Ishikawa (cell line): Measurements from ENCODE around the gene PTAR1.

ENCODE experiments used
- CEBPB ChIP-seq: IDR thresholded peaks from 2 replicates; pipeline ENCODE4 v1.6.1; 2012
- CREB1 ChIP-seq: IDR thresholded peaks from 2 replicates; pipeline ENCODE4 v1.6.1; 2012; ENCODE audit warnings: low read depth
- EP300 ChIP-seq: IDR thresholded peaks from 2 replicates; pipeline ENCODE4 v1.6.1; 2012; ENCODE audit warnings: borderline replicate concordance
- FOXM1 ChIP-seq: IDR thresholded peaks from 2 replicates; pipeline ENCODE4 v1.6.1; 2012; ENCODE audit warnings: low read depth, borderline replicate concordance
- MAX ChIP-seq: IDR thresholded peaks from 2 replicates; pipeline ENCODE4 v1.6.1; 2012
- NFIC ChIP-seq: IDR thresholded peaks from 2 replicates; pipeline ENCODE4 v1.6.1; 2012
- RAD21 ChIP-seq: IDR thresholded peaks from 2 replicates; pipeline ENCODE4 v1.6.1; 2012; ENCODE audit warnings: low read depth
- REST ChIP-seq: IDR thresholded peaks from 2 replicates; pipeline ENCODE4 v1.6.1; 2012; ENCODE audit warnings: low read depth, mild to moderate bottlenecking
- TAF1 ChIP-seq: IDR thresholded peaks from 2 replicates; pipeline ENCODE4 v1.6.1; 2012; ENCODE audit warnings: low read depth, mild to moderate bottlenecking
- TEAD4 ChIP-seq: IDR thresholded peaks from 2 replicates; pipeline ENCODE4 v1.6.1; 2012
- YY1 ChIP-seq: IDR thresholded peaks from 2 replicates; pipeline ENCODE4 v1.6.1; 2012; ENCODE audit warnings: low read depth
- TF ChIP-seq, protein P1 (sequence below): IDR thresholded peaks from 2 replicates; pipeline ENCODE4 v1.6.1; 2012

GRCh38 chr9:69744688-69745380 is 15.0 kb downstream of the PTAR1 start:
- TF ChIP-seq CREB1 (no peak), YY1 (no peak), REST (no peak), TAF1 (no peak), FOXM1 (no peak), EP300 (no peak), NFIC (no peak), MAX (no peak), RAD21 (no peak), CEBPB (no peak), TEAD4 (no peak)
- TF ChIP-seq, protein P1, sequence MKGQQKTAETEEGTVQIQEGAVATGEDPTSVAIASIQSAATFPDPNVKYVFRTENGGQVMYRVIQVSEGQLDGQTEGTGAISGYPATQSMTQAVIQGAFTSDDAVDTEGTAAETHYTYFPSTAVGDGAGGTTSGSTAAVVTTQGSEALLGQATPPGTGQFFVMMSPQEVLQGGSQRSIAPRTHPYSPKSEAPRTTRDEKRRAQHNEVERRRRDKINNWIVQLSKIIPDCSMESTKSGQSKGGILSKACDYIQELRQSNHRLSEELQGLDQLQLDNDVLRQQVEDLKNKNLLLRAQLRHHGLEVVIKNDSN: no peak
